GM23248 (cell line): ENCODE measurements around the gene FKBP14.

ENCODE experiments used
- EZH2 ChIP-seq: fragments of 200-600 bp; sonication (generic); IDR thresholded peaks from 2 replicates; pipeline ENCODE4 v1.6.1; 2018; ENCODE audit warnings: antibody characterized with exemption, mild to moderate bottlenecking; ENCODE audit not compliant: insufficient read depth, poor library complexity, severe bottlenecking
- EZH2phosphoT487 ChIP-seq: fragments of 200-600 bp; sonication (generic); IDR thresholded peaks from 2 replicates; pipeline ENCODE4 v1.6.1; 2018; ENCODE audit warnings: antibody characterized with exemption, moderate library complexity, mild to moderate bottlenecking, low read depth; ENCODE audit not compliant: insufficient read depth

DNA sequence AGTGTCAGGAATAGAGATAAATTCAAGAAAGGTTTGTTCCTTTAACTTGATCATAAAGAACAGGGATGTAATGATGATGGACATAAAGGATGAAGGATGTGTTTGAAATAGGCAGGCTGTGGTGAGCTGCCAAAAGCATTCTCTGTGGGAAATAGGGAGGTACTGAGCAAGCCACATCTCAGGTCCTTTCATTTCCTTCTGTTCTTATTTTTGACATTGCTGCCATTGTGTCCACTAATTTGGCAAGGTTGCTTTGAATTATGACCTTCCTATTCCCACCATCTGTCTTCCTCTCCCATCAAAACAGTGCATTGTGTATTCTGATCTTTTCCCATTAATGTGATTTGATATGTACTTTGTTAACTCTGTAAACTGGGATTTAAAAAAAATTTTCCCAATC lies 46.4 kb downstream of the FKBP14 start:
- TF ChIP-seq EZH2 (no peak), EZH2phosphoT487 (no peak)
